Stimulated activated CD4-positive, alpha-beta T cell treated with anti-CD3 and anti-CD28 coated beads, Interleukin-4, amount 100 ng/mL, for 48 hours (primary cell): ENCODE results near the gene HEBP1.

ENCODE experiments used
- DNase-seq, 2 donors: peaks; one replicate each; pipeline ENCODE4 v3.0.0-alpha.2; 2020; ENCODE audit warnings: low read depth in 2 of 2

HEBP1 gene

GRCh38 chr12:13023811-13024530 lies 23.9 kb upstream of the HEBP1 start:
- DNase-seq, result no peak

GRCh38 chr12:13022851-13023271 lies 22.8 kb upstream of the HEBP1 start:
- DNase-seq, result no peak

- DNase-seq, result no peak
Measured at GRCh38 chr12:13011098-13011497, 11.0 kb upstream of the HEBP1 start.

- DNase-seq, result no peak
Measured at GRCh38 chr12:13008741-13009380, 8.8 kb upstream of the HEBP1 start.

- DNase-seq, result no peak
Measured at GRCh38 chr12:13007496-13008233, 7.6 kb upstream of the HEBP1 start.

GRCh38 chr12:13005649-13006048 lies 5.6 kb upstream of the HEBP1 start:
- no peak for DNase-seq

- no peak for DNase-seq
Measured at GRCh38 chr12:13004986-13005385, 4.9 kb upstream of the HEBP1 start.

GRCh38 chr12:13004361-13004760 lies 4.3 kb upstream of the HEBP1 start:
- DNase-seq, result no peak

GRCh38 chr12:13002301-13003097 lies 2.4 kb upstream of the HEBP1 start:
- no peak for DNase-seq

GRCh38 chr12:13001775-13002040 lies 1.6 kb upstream of the HEBP1 start:
- DNase-seq, result no peak

- DNase-seq, result peak; percentile 12 to 17
Measured at GRCh38 chr12:13000925-13001774, 1.1 kb upstream of the HEBP1 start.

GRCh38 chr12:13000616-13000924 lies 505 bp upstream of the HEBP1 start:
- no peak for DNase-seq

GRCh38 chr12:12999271-12999958 lies 650 bp downstream of the HEBP1 start:
- DNase-seq, result no peak

GRCh38 chr12:12998248-12998647 lies 1.8 kb downstream of the HEBP1 start:
- DNase-seq, result no peak

GRCh38 chr12:12997734-12998133 lies 2.3 kb downstream of the HEBP1 start:
- no peak for DNase-seq

GRCh38 chr12:12997156-12997555 lies 2.9 kb downstream of the HEBP1 start:
- no peak for DNase-seq

GRCh38 chr12:12996209-12996608 lies 3.9 kb downstream of the HEBP1 start:
- no peak for DNase-seq

- no peak for DNase-seq
Measured at GRCh38 chr12:12995088-12995487, 5.0 kb downstream of the HEBP1 start.

- no peak for DNase-seq
Measured at GRCh38 chr12:12993367-12993766, 6.7 kb downstream of the HEBP1 start.

GRCh38 chr12:12992418-12993130 lies 7.5 kb downstream of the HEBP1 start:
- DNase-seq, result no peak
